SK-N-SH treated with all-trans-retinoic acid at 6 μM for 48 hours (cell line): ENCODE measurements around the gene BMPR1B.

Experiments used
- ARNTL ChIP-seq: fragments of 450-650 bp; formaldehyde crosslinking; IDR thresholded peaks from 2 replicates; pipeline ENCODE4 v1.5.0; 2020; ENCODE audit warnings: low read depth, mild to moderate bottlenecking, moderate library complexity, borderline replicate concordance
- CREB5 ChIP-seq: fragments of 250-450 bp; sonication (Bioruptor Pico); IDR thresholded peaks from 2 replicates; pipeline ENCODE4 v1.5.1; 2020; ENCODE audit warnings: low read depth, mild to moderate bottlenecking, moderate library complexity
- CSRNP3 ChIP-seq: fragments of 250-450 bp; sonication (Bioruptor Pico); IDR thresholded peaks from 2 replicates; pipeline ENCODE4 v1.5.1; 2021; ENCODE audit warnings: mild to moderate bottlenecking, moderate library complexity
- SNAI2 ChIP-seq: fragments of 250-450 bp; sonication (Bioruptor Pico); IDR thresholded peaks from 2 replicates; pipeline ENCODE4 v1.5.0; 2020; ENCODE audit warnings: mild to moderate bottlenecking, moderate library complexity

- TF ChIP-seq CSRNP3 (CRISPR knock-in tag) (no peak), CREB5 (no peak), SNAI2 (no peak), ARNTL (no peak)
Measured at GRCh38 chr4:94941706-94942105, 184.0 kb downstream of the BMPR1B start.
